ENCODE data around the gene NTSR2. TPM values are rescaled to one million over a fixed set of nuclear protein-coding genes. Genes with fewer than 3 reads are reported as not detected.

Gene NTSR2
- total RNA-seq, 2 experiments from 2014 or later = not detected

DNA sequence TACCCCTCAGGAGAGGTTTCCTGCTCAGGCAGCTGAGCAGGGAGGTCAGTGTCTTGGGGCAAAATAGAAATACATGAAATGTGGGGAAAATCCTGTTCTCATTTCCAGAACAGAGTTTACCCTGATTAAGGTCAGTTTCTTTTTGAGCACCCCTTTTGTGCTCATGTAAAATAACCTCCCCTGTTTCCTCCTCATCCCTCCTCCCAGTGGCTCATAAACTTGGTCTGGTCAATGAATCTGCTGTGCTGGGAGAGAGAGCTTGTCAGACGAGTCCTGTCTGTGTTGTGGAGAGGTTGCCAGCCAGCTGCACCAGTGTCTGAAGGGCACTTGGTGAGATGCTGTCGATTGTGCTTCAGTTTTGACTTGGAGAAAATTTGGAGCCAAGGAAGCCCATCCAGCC, 48.6 kb downstream of the NTSR2 start:
- Histone ChIP-seq H3K4me3 (ENCODE audit: low read depth, low read length, poor library complexity, severe bottlenecking) (no peak overlapping the region), H3K79me2 (ENCODE audit: insufficient read depth, low read depth, low read length) (no peaks in the 10 kb centered on the region), H3K27ac (ENCODE audit: low read depth, low read length, poor library complexity, severe bottlenecking) (no peak overlapping the region), H3K9me2 (ENCODE audit: insufficient read depth, low read length) (no peaks in the 10 kb centered on the region), H3K9me3 (ENCODE audit: low read length) (no peaks in the 10 kb centered on the region), H3K4me2 (ENCODE audit: low read length) (no peak overlapping the region), H3K36me3 (ENCODE audit: insufficient read depth, low read length) (no peaks in the 10 kb centered on the region), H3K4me1 (ENCODE audit: insufficient read depth, low read length, poor library complexity, severe bottlenecking) (no peaks in the 10 kb centered on the region), H2AFZ (ENCODE audit: low read length) (no peak overlapping the region), H4K20me1 (ENCODE audit: insufficient read depth, low read length) (no peaks in the 10 kb centered on the region)
- no peak for TF ChIP-seq EZH2phosphoT487 (IDR thresholded peaks at IDR 0.05; ENCODE audit: borderline replicate concordance, low read depth, low read length)
- TF ChIP-seq, protein P1, sequence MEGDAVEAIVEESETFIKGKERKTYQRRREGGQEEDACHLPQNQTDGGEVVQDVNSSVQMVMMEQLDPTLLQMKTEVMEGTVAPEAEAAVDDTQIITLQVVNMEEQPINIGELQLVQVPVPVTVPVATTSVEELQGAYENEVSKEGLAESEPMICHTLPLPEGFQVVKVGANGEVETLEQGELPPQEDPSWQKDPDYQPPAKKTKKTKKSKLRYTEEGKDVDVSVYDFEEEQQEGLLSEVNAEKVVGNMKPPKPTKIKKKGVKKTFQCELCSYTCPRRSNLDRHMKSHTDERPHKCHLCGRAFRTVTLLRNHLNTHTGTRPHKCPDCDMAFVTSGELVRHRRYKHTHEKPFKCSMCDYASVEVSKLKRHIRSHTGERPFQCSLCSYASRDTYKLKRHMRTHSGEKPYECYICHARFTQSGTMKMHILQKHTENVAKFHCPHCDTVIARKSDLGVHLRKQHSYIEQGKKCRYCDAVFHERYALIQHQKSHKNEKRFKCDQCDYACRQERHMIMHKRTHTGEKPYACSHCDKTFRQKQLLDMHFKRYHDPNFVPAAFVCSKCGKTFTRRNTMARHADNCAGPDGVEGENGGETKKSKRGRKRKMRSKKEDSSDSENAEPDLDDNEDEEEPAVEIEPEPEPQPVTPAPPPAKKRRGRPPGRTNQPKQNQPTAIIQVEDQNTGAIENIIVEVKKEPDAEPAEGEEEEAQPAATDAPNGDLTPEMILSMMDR (conservative IDR thresholded peaks at IDR 0.05; ENCODE audit: low read length) = no peak
- ChIA-PET POLR2A (no interaction called here), CTCF (ENCODE audit: unreplicated experiment) (no interaction called here)
- BruUV-seq (replicated peaks) = no TSS peak
- intact Hi-C loops (cut with micrococcal nuclease; ENCODE audit: unreplicated experiment) = no loop called here
- DNase-seq (ENCODE audit: low spot score) = no peak

DNA sequence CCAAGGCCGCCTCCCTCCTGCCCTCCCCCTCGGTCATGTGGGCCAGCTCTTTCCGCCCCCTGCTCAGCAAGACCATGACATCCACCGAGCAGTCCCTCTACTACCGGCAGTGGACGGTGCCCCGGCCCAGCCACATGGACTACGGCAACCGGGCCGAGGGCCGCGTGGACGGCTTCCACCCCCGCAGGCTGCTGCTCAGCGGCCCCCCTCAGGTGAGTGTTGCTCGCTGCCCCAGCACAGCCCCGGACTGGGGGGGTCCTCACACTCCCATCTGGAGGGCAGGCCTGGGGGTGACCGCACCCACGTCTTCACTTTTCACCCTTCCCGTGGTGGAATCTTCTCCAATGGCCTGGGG, 51.3 kb downstream of the NTSR2 start:
- Histone ChIP-seq H3K36me3 (ENCODE audit: insufficient read depth, low read length) (no peaks in the 10 kb centered on the region), H3K4me3 (ENCODE audit: low read depth, low read length, poor library complexity, severe bottlenecking) (no peak overlapping the region), H3K4me2 (ENCODE audit: low read length) (no peak overlapping the region), H3K9me3 (ENCODE audit: low read length) (no peaks in the 10 kb centered on the region), H3K27ac (ENCODE audit: low read depth, low read length, poor library complexity, severe bottlenecking) (no peak overlapping the region), H3K79me2 (ENCODE audit: insufficient read depth, low read depth, low read length) (no peaks in the 10 kb centered on the region), H4K20me1 (ENCODE audit: insufficient read depth, low read length) (no peaks in the 10 kb centered on the region), H2AFZ (ENCODE audit: low read length) (no peak overlapping the region), H3K4me1 (ENCODE audit: insufficient read depth, low read length, poor library complexity, severe bottlenecking) (no peaks in the 10 kb centered on the region), H3K9me2 (ENCODE audit: insufficient read depth, low read length) (no peaks in the 10 kb centered on the region)
- no TSS peak for BruUV-seq (replicated peaks)
- intact Hi-C loops (cut with micrococcal nuclease; ENCODE audit: unreplicated experiment) = no loop called here
- TF ChIP-seq EZH2phosphoT487 (IDR thresholded peaks at IDR 0.05; ENCODE audit: borderline replicate concordance, low read depth, low read length) = no peak
- TF ChIP-seq, protein P1 (conservative IDR thresholded peaks at IDR 0.05; ENCODE audit: low read length) = no peak
- POLR2A ChIA-PET = interaction anchor here (0.6 kb wide), 1 partner anchor 476 kb away, joined by 3 read pairs; no protein-coding TSS in a partner anchor
- DNase-seq (ENCODE audit: low spot score) = no peak
- CTCF ChIA-PET (ENCODE audit: unreplicated experiment) = no interaction called here

DNA sequence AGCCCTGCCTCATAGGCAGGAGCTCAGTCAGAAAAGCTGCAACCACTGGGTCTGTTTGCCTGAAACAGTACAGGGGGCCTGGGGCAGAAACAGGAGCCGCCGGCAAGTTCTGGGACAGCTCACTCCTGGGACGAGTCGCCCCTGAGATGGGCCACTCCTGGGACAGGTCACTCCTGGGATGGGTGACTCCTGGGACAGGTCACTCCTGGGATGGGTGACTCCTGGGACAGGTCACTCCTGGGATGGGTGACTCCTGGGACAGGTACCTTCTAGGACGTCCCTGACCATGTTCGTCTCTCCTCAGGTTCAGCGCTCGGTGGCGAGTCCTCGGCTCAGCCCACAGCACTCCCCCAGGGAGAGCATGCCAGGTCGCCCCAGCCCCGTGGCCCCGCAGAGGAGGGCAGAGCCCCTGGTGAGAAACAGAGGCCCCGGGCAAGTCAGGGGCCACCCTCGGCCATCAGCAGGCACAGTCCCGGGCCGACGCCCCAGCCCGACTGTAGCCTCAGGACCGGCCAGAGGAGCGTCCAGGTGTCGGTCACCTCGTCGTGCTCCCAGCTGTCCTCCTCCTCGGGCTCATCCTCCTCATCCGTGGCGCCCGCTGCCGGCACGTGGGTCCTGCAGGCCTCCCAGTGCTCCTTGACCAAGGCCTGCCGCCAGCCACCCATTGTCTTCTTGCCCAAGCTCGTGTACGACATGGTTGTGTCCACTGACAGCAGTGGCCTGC, 51.8 kb downstream of the NTSR2 start:
- Histone ChIP-seq H3K4me3 (ENCODE audit: low read depth, low read length, poor library complexity, severe bottlenecking) (no peak overlapping the region), H3K27ac (ENCODE audit: low read depth, low read length, poor library complexity, severe bottlenecking) (no peak overlapping the region), H3K36me3 (ENCODE audit: insufficient read depth, low read length) (no peaks in the 10 kb centered on the region), H4K20me1 (ENCODE audit: insufficient read depth, low read length) (no peaks in the 10 kb centered on the region), H3K4me1 (ENCODE audit: insufficient read depth, low read length, poor library complexity, severe bottlenecking) (no peaks in the 10 kb centered on the region), H2AFZ (ENCODE audit: low read length) (no peak overlapping the region), H3K9me2 (ENCODE audit: insufficient read depth, low read length) (no peaks in the 10 kb centered on the region), H3K4me2 (ENCODE audit: low read length) (no peak overlapping the region), H3K79me2 (ENCODE audit: insufficient read depth, low read depth, low read length) (no peaks in the 10 kb centered on the region), H3K9me3 (ENCODE audit: low read length) (no peaks in the 10 kb centered on the region)
- BruUV-seq (replicated peaks) = no TSS peak
- POLR2A ChIA-PET = no interaction called here
- TF ChIP-seq EZH2phosphoT487 (IDR thresholded peaks at IDR 0.05; ENCODE audit: borderline replicate concordance, low read depth, low read length) = no peak
- TF ChIP-seq, protein P1 (conservative IDR thresholded peaks at IDR 0.05; ENCODE audit: low read length) = no peak
- DNase-seq (ENCODE audit: low spot score) = no peak
- intact Hi-C loops (cut with micrococcal nuclease; ENCODE audit: unreplicated experiment) = no loop called here
- CTCF ChIA-PET (ENCODE audit: unreplicated experiment) = no interaction called here

Data from OCI-LY7 (cell line).